Measurements from ENCODE around the gene PLA2G2C.

DNA sequence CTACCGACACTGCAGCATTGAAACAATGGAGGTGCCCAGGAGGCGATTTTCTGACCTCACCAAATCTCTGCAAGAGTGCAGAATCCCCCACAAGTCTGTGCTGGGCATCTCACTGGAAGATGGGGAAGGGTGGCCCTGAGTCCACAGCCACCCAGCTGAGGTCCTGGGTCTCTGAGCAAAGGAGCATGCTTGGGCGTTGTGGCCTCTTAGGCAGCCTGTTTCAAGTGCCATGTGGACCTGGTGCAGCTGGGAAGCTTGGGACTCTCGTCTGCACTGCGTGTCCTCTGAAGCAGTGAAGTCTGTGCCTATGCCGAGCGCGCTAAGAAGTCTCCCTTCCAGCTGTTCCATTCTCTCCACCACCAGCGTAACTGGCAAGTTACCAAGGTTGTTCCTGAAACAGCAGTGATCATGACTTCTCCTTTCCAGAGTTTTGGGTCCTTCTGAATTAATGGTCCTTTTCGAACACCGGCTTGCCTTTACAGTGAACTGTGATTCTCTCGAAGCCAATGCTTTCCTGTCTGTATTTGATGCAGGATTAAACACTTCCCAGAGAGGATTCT lies 5.0 kb upstream of the PLA2G2C start:
- TF ChIP-seq, protein P1, sequence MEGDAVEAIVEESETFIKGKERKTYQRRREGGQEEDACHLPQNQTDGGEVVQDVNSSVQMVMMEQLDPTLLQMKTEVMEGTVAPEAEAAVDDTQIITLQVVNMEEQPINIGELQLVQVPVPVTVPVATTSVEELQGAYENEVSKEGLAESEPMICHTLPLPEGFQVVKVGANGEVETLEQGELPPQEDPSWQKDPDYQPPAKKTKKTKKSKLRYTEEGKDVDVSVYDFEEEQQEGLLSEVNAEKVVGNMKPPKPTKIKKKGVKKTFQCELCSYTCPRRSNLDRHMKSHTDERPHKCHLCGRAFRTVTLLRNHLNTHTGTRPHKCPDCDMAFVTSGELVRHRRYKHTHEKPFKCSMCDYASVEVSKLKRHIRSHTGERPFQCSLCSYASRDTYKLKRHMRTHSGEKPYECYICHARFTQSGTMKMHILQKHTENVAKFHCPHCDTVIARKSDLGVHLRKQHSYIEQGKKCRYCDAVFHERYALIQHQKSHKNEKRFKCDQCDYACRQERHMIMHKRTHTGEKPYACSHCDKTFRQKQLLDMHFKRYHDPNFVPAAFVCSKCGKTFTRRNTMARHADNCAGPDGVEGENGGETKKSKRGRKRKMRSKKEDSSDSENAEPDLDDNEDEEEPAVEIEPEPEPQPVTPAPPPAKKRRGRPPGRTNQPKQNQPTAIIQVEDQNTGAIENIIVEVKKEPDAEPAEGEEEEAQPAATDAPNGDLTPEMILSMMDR (IDR thresholded peaks at IDR 0.05; ENCODE audit: borderline replicate concordance, extremely low read depth, low read length, poor library complexity, severe bottlenecking): no peak
- no peak for TF ChIP-seq EZH2 (IDR thresholded peaks at IDR 0.05; ENCODE audit: borderline replicate concordance, low read depth, low read length, severe bottlenecking)
